ENCODE measurements around the gene RSPH1.
A peak's percentile ranks its signal among the peaks of the same experiment; 100 is the strongest.

RSPH1 gene

DNA sequence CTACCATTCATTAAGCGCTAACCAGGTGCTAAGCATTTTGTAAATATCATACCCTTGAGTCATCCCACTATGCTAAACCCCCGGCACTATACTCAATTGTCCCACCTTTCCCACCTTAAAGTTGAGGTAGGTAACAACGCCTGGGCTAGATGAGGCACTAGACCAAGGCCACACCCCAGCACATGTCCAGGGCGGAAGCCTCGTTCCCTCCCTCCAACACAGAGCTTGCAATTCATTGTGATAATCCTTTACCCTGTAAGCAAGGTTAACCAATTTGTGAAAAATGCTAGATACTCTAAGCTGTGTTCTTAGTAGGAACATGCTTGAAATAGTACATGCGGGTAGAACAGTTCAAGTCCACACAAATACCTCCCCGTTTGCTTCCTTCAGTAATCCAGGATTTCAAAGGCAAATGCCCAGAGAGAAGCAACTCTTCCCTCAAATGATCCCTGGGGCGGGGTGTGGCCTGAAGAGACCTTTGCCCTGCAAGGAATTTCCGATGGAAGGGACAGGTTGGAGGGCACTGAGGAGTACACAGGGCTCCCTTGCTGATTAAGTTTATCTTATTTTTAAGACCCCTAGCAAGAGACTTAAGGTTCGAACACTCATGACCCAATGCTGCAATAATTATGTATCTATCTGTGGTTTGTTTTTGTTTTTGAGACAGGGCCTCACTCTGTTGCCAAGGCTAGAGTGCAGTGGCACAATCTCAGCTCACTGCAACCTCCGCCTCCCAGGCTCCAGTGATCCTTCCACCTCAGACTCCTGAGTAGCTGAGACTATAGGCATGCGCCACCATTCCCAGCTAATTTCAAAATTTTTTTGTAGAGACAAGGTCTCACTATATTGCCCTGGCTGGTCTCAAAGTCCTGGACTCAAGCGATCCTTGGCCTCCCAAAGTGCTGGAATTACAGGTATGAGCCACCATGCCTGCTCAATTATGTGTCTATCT is 2.6 kb downstream of the RSPH1 start:
- no peaks in the 10 kb centered on the region for H4K20me1 ChIP-seq

DNA sequence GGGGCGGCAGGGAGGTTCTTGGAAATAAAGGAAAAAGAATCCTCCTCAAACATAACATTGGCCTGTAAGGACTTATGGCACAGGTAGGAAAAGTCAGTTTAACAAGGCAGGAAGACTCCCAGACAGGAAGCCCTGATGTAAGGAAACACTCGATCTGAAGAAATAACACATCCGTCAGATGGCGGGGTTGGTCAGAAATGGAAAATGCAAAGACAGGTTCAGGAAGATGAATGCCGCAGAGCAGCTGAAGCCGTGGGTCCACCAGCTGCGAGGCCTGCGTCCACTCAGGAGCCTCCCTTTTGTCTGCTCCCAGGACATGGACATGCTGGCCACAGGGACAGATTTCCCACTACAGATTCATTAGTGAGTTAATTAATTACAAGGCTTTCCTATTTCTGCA is 3.8 kb downstream of the RSPH1 start:
- TF ChIP-seq Cebpa-rat (IDR thresholded peaks at IDR 0.05) = no peak
- peak overlapping the region; percentile 31 for H3K4me2 ChIP-seq
- H3K9me3 ChIP-seq = peaks cover 10% of the 10 kb centered on the region

More for the DNA sequence above, 2.6 kb downstream of the RSPH1 start:
- no peaks in the 10 kb centered on the region for H3K36me3 ChIP-seq
- TF ChIP-seq Cebpa-rat (IDR thresholded peaks at IDR 0.05) = no peak
- H3K9ac ChIP-seq = no peak overlapping the region
- H3K4me3 ChIP-seq = no peak overlapping the region
- H3K27ac ChIP-seq = no peak overlapping the region
- H3K9me3 ChIP-seq = peaks cover 10% of the 10 kb centered on the region
- H3K27me3 ChIP-seq = no peaks in the 10 kb centered on the region; the same call in 1 of the 2 replicates
- no peak overlapping the region for H3K4me2 ChIP-seq
- peaks cover 19% of the 10 kb centered on the region for H3K4me1 ChIP-seq

GRCh38 chr21:42491328-42491727 is 4.7 kb downstream of the RSPH1 start:
- H3K27ac ChIP-seq = no peak overlapping the region
- no peak for TF ChIP-seq Cebpa-rat (IDR thresholded peaks at IDR 0.05)

More for the DNA sequence above, 3.8 kb downstream of the RSPH1 start:
- Histone ChIP-seq H4K20me1 (no peaks in the 10 kb centered on the region), H3K36me3 (no peaks in the 10 kb centered on the region), H3K4me3 (no peak overlapping the region), H3K4me1 (peaks cover 19% of the 10 kb centered on the region), H3K9ac (no peak overlapping the region), H3K27ac (no peak overlapping the region), H3K27me3 (no peaks in the 10 kb centered on the region; the same call in 1 of the 2 replicates)

GRCh38 chr21:42490720-42491119 is 5.3 kb downstream of the RSPH1 start:
- H3K36me3 ChIP-seq = no peaks in the 10 kb centered on the region
- no peak for TF ChIP-seq Cebpa-rat (IDR thresholded peaks at IDR 0.05)
- peaks cover 23% of the 10 kb centered on the region for H3K4me1 ChIP-seq
- no peak overlapping the region for H3K4me3 ChIP-seq
- H3K9me3 ChIP-seq = peaks cover 10% of the 10 kb centered on the region
- no peak overlapping the region for H3K4me2 ChIP-seq
- no peaks in the 10 kb centered on the region for H4K20me1 ChIP-seq
- no peak overlapping the region for H3K27ac ChIP-seq
- no peaks in the 10 kb centered on the region; the same call in 1 of the 2 replicates for H3K27me3 ChIP-seq
- H3K9ac ChIP-seq = no peak overlapping the region

More at GRCh38 chr21:42491328-42491727, 4.7 kb downstream of the RSPH1 start:
- Histone ChIP-seq H3K4me2 (no peak overlapping the region), H3K4me1 (peaks cover 19% of the 10 kb centered on the region), H3K9ac (no peak overlapping the region), H3K27me3 (no peaks in the 10 kb centered on the region; the same call in 1 of the 2 replicates), H3K4me3 (no peak overlapping the region), H3K36me3 (no peaks in the 10 kb centered on the region), H4K20me1 (no peaks in the 10 kb centered on the region), H3K9me3 (peaks cover 10% of the 10 kb centered on the region)

DNA sequence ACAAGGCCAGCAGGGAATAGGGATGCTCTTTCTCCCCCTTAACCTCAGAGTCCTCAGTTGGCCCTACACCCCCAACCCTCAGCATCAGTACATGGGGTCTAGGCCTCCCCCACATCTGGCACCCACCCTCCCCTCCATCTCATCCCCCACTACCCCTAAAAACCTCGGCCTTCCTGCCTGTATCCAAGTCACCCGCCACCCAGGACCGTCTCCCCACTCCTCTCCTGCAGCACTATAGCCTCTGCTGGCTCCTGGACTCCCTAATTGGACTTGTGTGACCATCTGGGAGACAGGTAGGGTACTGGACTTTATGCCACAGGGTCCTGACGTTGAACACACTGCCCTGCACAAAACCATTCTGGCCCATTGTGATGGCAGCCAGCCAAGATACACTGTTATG is 6.0 kb downstream of the RSPH1 start:
- Histone ChIP-seq H3K9ac (no peak overlapping the region), H3K4me2 (no peak overlapping the region), H3K27ac (no peak overlapping the region), H3K9me3 (peaks cover 10% of the 10 kb centered on the region), H3K27me3 (no peaks in the 10 kb centered on the region; the same call in 1 of the 2 replicates), H4K20me1 (no peaks in the 10 kb centered on the region), H3K4me3 (no peak overlapping the region), H3K36me3 (no peaks in the 10 kb centered on the region), H3K4me1 (peaks cover 21% of the 10 kb centered on the region)
- TF ChIP-seq Cebpa-rat (IDR thresholded peaks at IDR 0.05) = no peak

DNA sequence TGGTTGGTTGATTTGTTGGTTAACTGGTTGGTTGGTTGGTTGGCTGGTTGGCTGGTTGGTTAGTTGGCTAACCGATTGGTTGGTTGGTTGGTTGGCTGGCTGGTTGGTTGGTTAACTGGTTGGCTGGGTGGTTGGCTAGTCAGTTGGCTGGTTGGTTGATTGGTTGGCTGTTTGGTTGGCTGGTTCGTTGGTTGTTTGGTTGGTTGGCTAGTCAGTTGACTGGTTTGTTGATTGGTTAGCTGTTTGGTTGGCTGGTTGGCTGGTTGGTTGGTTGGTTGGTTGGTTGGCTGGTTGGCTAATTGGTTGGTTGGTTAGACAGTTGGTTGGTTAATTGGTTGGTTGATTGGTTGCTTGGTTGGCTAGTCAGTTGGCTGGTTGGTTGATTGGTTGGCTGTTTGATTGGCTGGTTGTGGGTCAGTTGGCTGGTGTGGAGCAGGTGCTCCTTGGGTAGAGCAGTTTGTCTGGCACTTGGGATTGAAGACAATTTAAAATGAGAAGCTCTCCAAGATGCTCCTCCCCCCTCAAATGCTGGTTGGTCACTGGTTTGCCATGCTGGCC is 6.9 kb downstream of the RSPH1 start:
- Histone ChIP-seq H3K9ac (no peak overlapping the region), H3K36me3 (no peaks in the 10 kb centered on the region), H3K4me3 (no peak overlapping the region), H3K4me2 (no peak overlapping the region), H3K27ac (no peak overlapping the region), H3K9me3 (peaks cover 10% of the 10 kb centered on the region), H3K4me1 (peaks cover 21% of the 10 kb centered on the region), H3K27me3 (no peaks in the 10 kb centered on the region; the same call in 1 of the 2 replicates), H4K20me1 (no peaks in the 10 kb centered on the region)
- TF ChIP-seq Cebpa-rat (IDR thresholded peaks at IDR 0.05) = no peak

GRCh38 chr21:42486531-42486930 is 9.5 kb downstream of the RSPH1 start:
- TF ChIP-seq Cebpa-rat (IDR thresholded peaks at IDR 0.05) = no peak
- Histone ChIP-seq H3K27me3 (no peaks in the 10 kb centered on the region), H3K9me3 (peaks cover 10% of the 10 kb centered on the region), H3K4me2 (peak overlapping the region; percentile 44), H3K4me3 (no peak overlapping the region), H3K4me1 (peaks cover 15% of the 10 kb centered on the region), H3K9ac (no peak overlapping the region), H4K20me1 (no peaks in the 10 kb centered on the region), H3K36me3 (no peaks in the 10 kb centered on the region), H3K27ac (no peak overlapping the region)

GRCh38 chr21:42486072-42486471 is 10.0 kb downstream of the RSPH1 start:
- Histone ChIP-seq H3K9ac (no peak overlapping the region), H3K4me1 (peaks cover 15% of the 10 kb centered on the region), H3K4me2 (peak overlapping the region; percentile 44), H3K27me3 (no peaks in the 10 kb centered on the region), H3K36me3 (no peaks in the 10 kb centered on the region), H3K27ac (no peak overlapping the region), H4K20me1 (no peaks in the 10 kb centered on the region), H3K9me3 (peaks cover 10% of the 10 kb centered on the region), H3K4me3 (no peak overlapping the region)
- no peak for TF ChIP-seq Cebpa-rat (IDR thresholded peaks at IDR 0.05)

GRCh38 chr21:42484966-42485365 is 11.1 kb downstream of the RSPH1 start:
- H3K27me3 ChIP-seq = no peaks in the 10 kb centered on the region
- no peaks in the 10 kb centered on the region for H3K36me3 ChIP-seq
- TF ChIP-seq Cebpa-rat (IDR thresholded peaks at IDR 0.05) = no peak
- H3K4me3 ChIP-seq = no peak overlapping the region
- H3K27ac ChIP-seq = no peak overlapping the region
- no peaks in the 10 kb centered on the region for H4K20me1 ChIP-seq
- H3K4me1 ChIP-seq = peaks cover 15% of the 10 kb centered on the region
- peaks cover 10% of the 10 kb centered on the region for H3K9me3 ChIP-seq
- no peak overlapping the region for H3K4me2 ChIP-seq
- H3K9ac ChIP-seq = no peak overlapping the region

DNA sequence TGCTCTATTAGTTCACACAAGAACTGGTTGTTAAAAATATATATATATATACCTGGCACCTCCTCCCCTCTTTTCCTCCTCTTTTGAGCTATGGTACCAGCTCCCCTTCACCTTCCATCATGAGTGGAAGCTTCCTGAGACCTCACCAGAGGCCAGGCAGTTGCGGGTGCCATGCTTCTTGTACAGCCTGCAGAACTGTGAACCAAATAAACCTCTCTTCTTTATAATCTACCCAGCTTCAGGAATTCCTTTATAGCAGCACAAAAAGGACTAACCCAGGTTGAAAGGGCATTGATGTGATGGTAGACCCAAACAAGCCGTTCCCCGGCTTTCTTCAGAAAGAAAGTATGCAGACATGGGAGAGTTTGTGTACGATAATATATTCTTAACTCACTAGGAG is 14.9 kb downstream of the RSPH1 start:
- Histone ChIP-seq H3K4me2 (no peak overlapping the region), H3K27me3 (no peaks in the 10 kb centered on the region), H3K36me3 (no peaks in the 10 kb centered on the region), H3K27ac (no peak overlapping the region), H3K4me1 (peaks cover 7% of the 10 kb centered on the region), H3K9ac (no peak overlapping the region), H3K4me3 (no peak overlapping the region), H3K9me3 (no peaks in the 10 kb centered on the region), H4K20me1 (no peaks in the 10 kb centered on the region)
- TF ChIP-seq Cebpa-rat (IDR thresholded peaks at IDR 0.05) = no peak

Data from BLaER1 (cell line).